Stimulated activated CD8-positive, alpha-beta memory T cell treated with anti-CD3 and anti-CD28 coated beads, Interleukin-12 subunit alpha, Interleukin-12 subunit beta, amount 100 ng/mL, for 24 hours (primary cell): ENCODE results near the gene MYO10.
"Not testable (repeated sequence)": the region's sequence is repeated elsewhere in the genome, so short reads cannot be mapped to it uniquely, and the experiment has no call there.

Source experiments
- DNase-seq: peaks from one replicate; pipeline ENCODE4 v3.0.0-alpha.2; 2020; ENCODE audit errors: extremely low read depth

Gene MYO10

GRCh38 chr5:16740811-16741392, 195.2 kb downstream of the MYO10 start:
- DNase-seq, result no peak

GRCh38 chr5:16740066-16740810, 195.8 kb downstream of the MYO10 start:
- DNase-seq, result no peak

GRCh38 chr5:16738393-16738792, 197.7 kb downstream of the MYO10 start:
- DNase-seq, result not testable (repeated sequence)

GRCh38 chr5:16737620-16738364, 198.3 kb downstream of the MYO10 start:
- no peak for DNase-seq

GRCh38 chr5:16737209-16737608, 198.9 kb downstream of the MYO10 start:
- no peak for DNase-seq

- DNase-seq, result no peak
Measured at GRCh38 chr5:16736158-16736995, 199.7 kb downstream of the MYO10 start.

GRCh38 chr5:16735101-16736060, 200.7 kb downstream of the MYO10 start:
- DNase-seq, result no peak

- DNase-seq, result no peak
Measured at GRCh38 chr5:16733331-16734006, 202.6 kb downstream of the MYO10 start.

- DNase-seq, result no peak
Measured at GRCh38 chr5:16732356-16732755, 203.7 kb downstream of the MYO10 start.

GRCh38 chr5:16727755-16728325, 208.2 kb downstream of the MYO10 start:
- DNase-seq, result no peak

- DNase-seq, result no peak
Measured at GRCh38 chr5:16726538-16726946, 209.5 kb downstream of the MYO10 start.

GRCh38 chr5:16725575-16725974, 210.5 kb downstream of the MYO10 start:
- DNase-seq, result no peak

GRCh38 chr5:16723821-16724220, 212.3 kb downstream of the MYO10 start:
- DNase-seq, result no peak

- no peak for DNase-seq
Measured at GRCh38 chr5:16722097-16722495, 214.0 kb downstream of the MYO10 start.

GRCh38 chr5:16721151-16722096, 214.7 kb downstream of the MYO10 start:
- DNase-seq, result no peak

- not testable (repeated sequence) for DNase-seq
Measured at GRCh38 chr5:16718036-16718435, 218.1 kb downstream of the MYO10 start.

- DNase-seq, result no peak
Measured at GRCh38 chr5:16713386-16713928, 222.6 kb downstream of the MYO10 start.

- no peak for DNase-seq
Measured at GRCh38 chr5:16712620-16713019, 223.5 kb downstream of the MYO10 start.
